ENCODE results near the gene DENND6B. TPM values are rescaled to one million over a fixed set of nuclear protein-coding genes. Genes with fewer than 3 reads are reported as not detected.
A peak's percentile ranks its signal among the peaks of the same experiment; 100 is the strongest.
"Not testable (repeated sequence)": the region's sequence is repeated elsewhere in the genome, so short reads cannot be mapped to it uniquely, and the experiment has no call there.

The DENND6B gene
- total RNA-seq, 1 donor from 2014 or later, result 2.7 TPM

GRCh38 chr22:50275181-50276055, 51.4 kb downstream of the DENND6B start:
- Histone ChIP-seq H3K36me3 (peaks cover 3 to 50% of the 10 kb centered on the region in 2 donors), H3K27ac (no peak overlapping the region), H3K9me3 (no peaks in the 10 kb centered on the region), H3K4me1 (peaks cover 26% of the 10 kb centered on the region), H3K27me3 (no peaks in the 10 kb centered on the region), H3K4me3 (no peak overlapping the region)
- TF ChIP-seq CTCF (IDR thresholded peaks at IDR 0.05) (no peak), POLR2AphosphoS5 (IDR thresholded peaks at IDR 0.05; ENCODE audit: insufficient read depth in 1 of 2, low read depth in 1 of 2) (peak in 1 of 2 donors; percentile 13)
- intact Hi-C loops (cut with DNase I), result no loop called here
- no peak for DNase-seq (ENCODE audit: extremely low spot score in 2 of 2)

- H3K27ac ChIP-seq, result no peak overlapping the region
- DNase-seq (ENCODE audit: extremely low spot score in 2 of 2), result no peak
- peaks cover 3 to 44% of the 10 kb centered on the region in 2 donors for H3K36me3 ChIP-seq
- H3K27me3 ChIP-seq, result no peaks in the 10 kb centered on the region
- H3K4me3 ChIP-seq, result no peak overlapping the region
- no peaks in the 10 kb centered on the region for H3K9me3 ChIP-seq
- peaks cover 30% of the 10 kb centered on the region for H3K4me1 ChIP-seq
- TF ChIP-seq POLR2A (IDR thresholded peaks at IDR 0.05) (no peak), POLR2AphosphoS5 (IDR thresholded peaks at IDR 0.05; ENCODE audit: insufficient read depth in 1 of 2, low read depth in 1 of 2) (no peak), CTCF (IDR thresholded peaks at IDR 0.05) (no peak)
- intact Hi-C loops (cut with DNase I), result loop anchor here (5.0 kb wide), 1 partner anchor 53 kb away; the partner anchor contains the start of gene DENND6B
Observed at GRCh38 chr22:50274771-50275170, 52.0 kb downstream of the DENND6B start.

GRCh38 chr22:50274311-50274710, 52.5 kb downstream of the DENND6B start:
- intact Hi-C loops (cut with DNase I), result loop anchor here (5.0 kb wide), 1 partner anchor 53 kb away; the partner anchor contains the start of gene DENND6B
- DNase-seq (ENCODE audit: extremely low spot score in 2 of 2), result no peak
- no peak for TF ChIP-seq POLR2A (IDR thresholded peaks at IDR 0.05)
- no peak for TF ChIP-seq CTCF (IDR thresholded peaks at IDR 0.05)
- TF ChIP-seq POLR2AphosphoS5 (IDR thresholded peaks at IDR 0.05; ENCODE audit: insufficient read depth in 1 of 2, low read depth in 1 of 2), result no peak
- Histone ChIP-seq H3K36me3 (peaks cover 3 to 39% of the 10 kb centered on the region in 2 donors), H3K27ac (no peak overlapping the region), H3K4me3 (no peak overlapping the region), H3K9me3 (no peaks in the 10 kb centered on the region), H3K4me1 (peaks cover 34% of the 10 kb centered on the region), H3K27me3 (no peaks in the 10 kb centered on the region)

GRCh38 chr22:50273781-50274180, 53.0 kb downstream of the DENND6B start:
- intact Hi-C loops (cut with DNase I), result loop anchor here (5.0 kb wide), 1 partner anchor 54 kb away; the partner anchor contains the start of gene DENND6B
- not testable (repeated sequence) for DNase-seq (ENCODE audit: extremely low spot score in 2 of 2); H3K27ac ChIP-seq; H3K27me3 ChIP-seq; H3K4me3 ChIP-seq; H3K9me3 ChIP-seq
- Histone ChIP-seq H3K4me1 (peaks cover 39% of the 10 kb centered on the region), H3K36me3 (peaks cover 3 to 34% of the 10 kb centered on the region in 2 donors)

GRCh38 chr22:50273352-50273751, 53.5 kb downstream of the DENND6B start:
- not testable (repeated sequence) for DNase-seq (ENCODE audit: extremely low spot score in 2 of 2); H3K4me3 ChIP-seq; H3K9me3 ChIP-seq; H3K27me3 ChIP-seq; H3K27ac ChIP-seq
- Histone ChIP-seq H3K36me3 (peaks cover 3 to 30% of the 10 kb centered on the region in 2 donors), H3K4me1 (peaks cover 44% of the 10 kb centered on the region)
- intact Hi-C loops (cut with DNase I), result loop anchor here (5.0 kb wide), 1 partner anchor 54 kb away; the partner anchor contains the start of gene DENND6B

All from vagina (tissue), 2 donors.